Measurements from ENCODE around the gene LSM14A.
"Not testable (repeated sequence)": the region's sequence is repeated elsewhere in the genome, so short reads cannot be mapped to it uniquely, and the experiment has no call there.

LSM14A gene

GRCh38 chr19:34187011-34187410 lies 14.7 kb downstream of the LSM14A start:
- Histone ChIP-seq H3K4me3 (no peak overlapping the region), H3K27ac (no peak overlapping the region)

- no peak overlapping the region for H3K27ac ChIP-seq
- H3K4me3 ChIP-seq = no peak overlapping the region
Measured at GRCh38 chr19:34188408-34188807, 16.1 kb downstream of the LSM14A start.

- Histone ChIP-seq H3K4me3 (no peak overlapping the region), H3K27ac (no peak overlapping the region)
Measured at GRCh38 chr19:34189199-34189916, 17.1 kb downstream of the LSM14A start.

GRCh38 chr19:34189917-34190425 lies 17.7 kb downstream of the LSM14A start:
- H3K4me3 ChIP-seq = no peak overlapping the region

GRCh38 chr19:34191355-34191962 lies 19.2 kb downstream of the LSM14A start:
- Histone ChIP-seq H3K27ac (no peak overlapping the region), H3K4me3 (no peak overlapping the region)

More at GRCh38 chr19:34189917-34190425, 17.7 kb downstream of the LSM14A start:
- no peak overlapping the region for H3K27ac ChIP-seq

- Histone ChIP-seq H3K27ac (no peak overlapping the region), H3K4me3 (no peak overlapping the region)
Measured at GRCh38 chr19:34193439-34193838, 21.1 kb downstream of the LSM14A start.

GRCh38 chr19:34193876-34194275 lies 21.6 kb downstream of the LSM14A start:
- no peak overlapping the region for H3K27ac ChIP-seq
- H3K4me3 ChIP-seq = no peak overlapping the region

GRCh38 chr19:34201133-34201532 lies 28.8 kb downstream of the LSM14A start:
- no peak overlapping the region for H3K27ac ChIP-seq
- no peak overlapping the region for H3K4me3 ChIP-seq

- not testable (repeated sequence) for H3K27ac ChIP-seq, H3K4me3 ChIP-seq
Measured at GRCh38 chr19:34205324-34205723, 33.0 kb downstream of the LSM14A start.

- no peak overlapping the region for H3K4me3 ChIP-seq
- no peak overlapping the region for H3K27ac ChIP-seq
Measured at GRCh38 chr19:34208291-34208884, 36.1 kb downstream of the LSM14A start.

- H3K27ac ChIP-seq = no peak overlapping the region
- H3K4me3 ChIP-seq = no peak overlapping the region
Measured at GRCh38 chr19:34209726-34210125, 37.4 kb downstream of the LSM14A start.

- no peak overlapping the region for H3K27ac ChIP-seq
- H3K4me3 ChIP-seq = no peak overlapping the region
Measured at GRCh38 chr19:34213283-34213682, 41.0 kb downstream of the LSM14A start.

GRCh38 chr19:34214040-34214439 lies 41.7 kb downstream of the LSM14A start:
- Histone ChIP-seq H3K4me3 (no peak overlapping the region), H3K27ac (no peak overlapping the region)

- H3K27ac ChIP-seq = no peak overlapping the region
- H3K4me3 ChIP-seq = no peak overlapping the region
Measured at GRCh38 chr19:34215006-34215665, 42.8 kb downstream of the LSM14A start.

- Histone ChIP-seq H3K27ac (no peak overlapping the region), H3K4me3 (no peak overlapping the region)
Measured at GRCh38 chr19:34215666-34216038, 43.3 kb downstream of the LSM14A start.

GRCh38 chr19:34216745-34217219 lies 44.5 kb downstream of the LSM14A start:
- H3K27ac ChIP-seq, H3K4me3 ChIP-seq: not testable (repeated sequence)

- Histone ChIP-seq H3K27ac (peak overlapping the region in 1 of 21 experiments; percentile 31), H3K4me3 (no peak overlapping the region)
Measured at GRCh38 chr19:34217952-34218817, 45.9 kb downstream of the LSM14A start.

- peak overlapping the region in 1 of 21 experiments; percentile 31 for H3K27ac ChIP-seq
- H3K4me3 ChIP-seq = no peak overlapping the region
Measured at GRCh38 chr19:34218818-34219164, 46.5 kb downstream of the LSM14A start.

- H3K4me3 ChIP-seq = no peak overlapping the region
- H3K27ac ChIP-seq = no peak overlapping the region
Measured at GRCh38 chr19:34220472-34221063, 48.3 kb downstream of the LSM14A start.

Data from skin epidermis (tissue), 12 donors.